Posterior vena cava (tissue), 2 donors: ENCODE data around the gene ATP8B3. TPM values are rescaled to one million over a fixed set of nuclear protein-coding genes. Genes with fewer than 3 reads are reported as not detected.

ENCODE experiments used
- DNase-seq: peaks from one replicate; pipeline ENCODE4 v3.0.0-alpha.2; 2020; ENCODE audit warnings: low spot score
- intact Hi-C, 2 donors: fragments of 100-400 bp; cut with DNase I; formaldehyde crosslinking; loops; one replicate each; pipeline versions ENCODE4 v1.14.1 to v1.14.2; 2022 to 2023
- total RNA-seq, 2 donors: library from RNA; stranded (reverse); fragmentation: NEBNext Ultra II Directional; extraction: Animal tissue kit (Norgen Biotek cat#: 25700); gene quantifications; one replicate each; pipeline ENCODE4 v1.2.1, GENCODE V29; 2021
- donor health status: DM: yes; HTN: yes; CAD: no.
- donor health status: DM: yes; HTN: yes; CAD: no.

ATP8B3 gene
- total RNA-seq, 2 donors from 2014 or later, result 1.1 to 2.0 TPM

- no peak for DNase-seq
- intact Hi-C loops, result no loop called here
These were observed 57.9 kb downstream of the ATP8B3 start for GRCh38 chr19:1754018-1754635.

GRCh38 chr19:1752757-1753728 lies 59.0 kb downstream of the ATP8B3 start, which contains the start of gene ONECUT3:
Gene ONECUT3, plus strand, starts transcription at chr19:1753506. Its CDS starts 157 bp downstream, at chr19:1753663.
- no peak for DNase-seq
- intact Hi-C loops, result no loop called here

- no peak for DNase-seq
- intact Hi-C loops, result no loop called here
These were observed 59.9 kb downstream of the ATP8B3 start for GRCh38 chr19:1752009-1752756.

GRCh38 chr19:1751367-1752008 lies 60.6 kb downstream of the ATP8B3 start:
- intact Hi-C loops, result no loop called here

GRCh38 chr19:1750343-1751021 lies 61.6 kb downstream of the ATP8B3 start:
- intact Hi-C loops, result loop anchor here in 1 of 2 donors (1.0 kb wide), 1 partner anchor 49 kb away; no protein-coding TSS in a partner anchor
- DNase-seq, result no peak

More at GRCh38 chr19:1751367-1752008, 60.6 kb downstream of the ATP8B3 start:
- DNase-seq, result no peak

- intact Hi-C loops, result loop anchor here in 1 of 2 donors (1.0 kb wide), 1 partner anchor 48 kb away; no protein-coding TSS in a partner anchor
These were observed 62.4 kb downstream of the ATP8B3 start for GRCh38 chr19:1749373-1750342.

GRCh38 chr19:1748873-1749341 lies 63.2 kb downstream of the ATP8B3 start:
- no peak for DNase-seq
- intact Hi-C loops, result no loop called here

More at GRCh38 chr19:1749373-1750342, 62.4 kb downstream of the ATP8B3 start:
- no peak for DNase-seq

- intact Hi-C loops, result no loop called here
These were observed 63.8 kb downstream of the ATP8B3 start for GRCh38 chr19:1748115-1748872.

GRCh38 chr19:1747285-1748114 lies 64.6 kb downstream of the ATP8B3 start:
- DNase-seq, result no peak
- intact Hi-C loops, result no loop called here

More at GRCh38 chr19:1748115-1748872, 63.8 kb downstream of the ATP8B3 start:
- DNase-seq, result no peak

GRCh38 chr19:1746401-1747284 lies 65.4 kb downstream of the ATP8B3 start:
- intact Hi-C loops, result no loop called here
- DNase-seq, result no peak

GRCh38 chr19:1745589-1746031 lies 66.5 kb downstream of the ATP8B3 start:
- intact Hi-C loops, result no loop called here
- DNase-seq, result no peak

- DNase-seq, result no peak
- intact Hi-C loops, result loop anchor here in 1 of 2 donors (5.0 kb wide), 1 partner anchor 1707 kb away; no protein-coding TSS in a partner anchor
These were observed 67.1 kb downstream of the ATP8B3 start for GRCh38 chr19:1744822-1745563.

GRCh38 chr19:1744133-1744665 lies 67.9 kb downstream of the ATP8B3 start:
- DNase-seq, result no peak
- intact Hi-C loops, result loop anchor here in 1 of 2 donors (5.0 kb wide), 1 partner anchor 1708 kb away; no protein-coding TSS in a partner anchor
